Suprapubic skin (tissue), 4 donors: ENCODE results near the gene TCF12. TPM values are rescaled to one million over a fixed set of nuclear protein-coding genes. Genes with fewer than 3 reads are reported as not detected.
A peak's percentile ranks its signal among the peaks of the same experiment; 100 is the strongest.

Experiments
- DNase-seq, 2 donors: peaks; one replicate each; pipeline ENCODE4 v3.0.0-alpha.2; 2019; ENCODE audit warnings: low spot score in 2 of 2
- H3K27ac ChIP-seq: fragments of 200-600 bp; sonication (generic); one replicate; pipeline ENCODE4 v1.5.1; 2019
- H3K27me3 ChIP-seq: fragments of 200-600 bp; sonication (generic); one replicate; pipeline ENCODE4 v1.5.1; 2019
- H3K36me3 ChIP-seq: fragments of 200-600 bp; sonication (generic); one replicate; pipeline ENCODE4 v1.5.1; 2019
- H3K4me1 ChIP-seq: fragments of 200-600 bp; sonication (generic); one replicate; pipeline ENCODE4 v1.5.1; 2019
- H3K4me3 ChIP-seq: fragments of 200-600 bp; sonication (generic); one replicate; pipeline ENCODE4 v1.5.1; 2019; ENCODE audit warnings: mild to moderate bottlenecking
- H3K9me3 ChIP-seq: fragments of 200-600 bp; sonication (generic); one replicate; pipeline ENCODE4 v1.5.1; 2019
- EP300 ChIP-seq: sonication (generic); formaldehyde crosslinking; IDR thresholded peaks from one replicate; pipeline ENCODE4 v1.6.1; 2017; ENCODE audit warnings: antibody characterized with exemption
- POLR2A ChIP-seq, 2 donors: fragments of 450-650 bp; IDR thresholded peaks; one replicate each; pipeline ENCODE4 v1.6.1; 2017; ENCODE audit warnings: antibody characterized with exemption in 2 of 2, mild to moderate bottlenecking in 2 of 2, moderate library complexity in 2 of 2
- POLR2AphosphoS5 ChIP-seq, 3 donors: sonication (generic); formaldehyde crosslinking; IDR thresholded peaks; one replicate each; pipeline ENCODE4 v1.6.1; 2017; ENCODE audit warnings: antibody characterized with exemption in 3 of 3
- WGBS: methylation state at CpG from one replicate; pipeline ENCODE4 v1.1.5; 2018; 5-methylcytosine and 5-hydroxymethylcytosine counted together
- total RNA-seq, 4 donors: library from RNA; depleted of rRNA; stranded (reverse); fragments of >200 nt; gene quantifications; one replicate each; pipeline ENCODE4 v1.1.0, GENCODE V29; 2016
- TF ChIP-seq, protein P1 (sequence below), 2 donors: fragments of 200-600 bp in 1 of 2; fragments of 450-650 bp in 1 of 2; sonication (generic) in 1 of 2; IDR thresholded peaks; one replicate each; pipeline ENCODE4 v1.5.1; 2016 to 2019; ENCODE audit warnings: antibody characterized with exemption in 2 of 2, mild to moderate bottlenecking in 1 of 2, moderate library complexity in 1 of 2

The TCF12 gene
- total RNA-seq, 4 donors from 2014 or later, result 91.3 to 118 (median 105) TPM

DNA sequence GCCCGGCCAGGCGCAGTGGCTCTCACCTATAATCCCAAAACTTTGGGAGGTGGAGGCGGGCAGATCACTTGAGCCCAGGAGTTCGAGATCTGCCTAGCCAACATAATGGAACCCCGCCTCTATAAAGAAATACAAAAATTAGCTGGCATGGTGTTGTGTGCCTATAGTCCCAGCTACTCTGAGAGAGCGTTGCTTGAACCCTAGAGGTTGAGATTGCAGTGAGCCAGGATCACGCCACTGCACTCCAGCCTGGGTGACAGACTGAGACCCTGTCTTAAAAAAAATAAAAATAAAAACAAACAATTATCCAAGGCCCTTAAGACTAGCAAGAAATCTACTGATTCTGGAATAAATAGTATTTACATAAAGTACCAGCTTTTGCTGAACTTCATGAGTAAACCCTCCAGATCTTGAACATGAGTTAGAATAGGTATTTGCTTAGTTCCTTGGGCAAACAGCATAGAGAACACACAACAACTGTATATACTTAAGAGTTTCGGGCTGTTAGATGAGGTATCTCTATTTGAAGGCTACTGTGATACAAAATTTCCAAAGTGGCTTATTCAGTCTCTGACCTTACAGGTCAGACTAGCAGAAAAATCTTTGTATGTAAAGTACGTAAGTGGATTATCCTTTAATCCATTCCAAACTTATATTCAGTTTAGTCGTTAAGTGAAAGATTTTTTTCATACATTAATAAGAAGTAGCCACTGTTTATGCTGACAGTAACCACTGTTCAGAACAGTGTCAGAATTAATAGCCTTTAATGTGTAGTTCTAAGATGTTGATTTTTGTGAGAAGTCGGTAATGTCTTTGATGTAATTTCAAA, 286.8 kb downstream of the TCF12 start:
- H3K27ac ChIP-seq, result no peak overlapping the region
- H3K36me3 ChIP-seq, result no peaks in the 10 kb centered on the region
- H3K4me1 ChIP-seq, result peaks cover 9% of the 10 kb centered on the region
- no peaks in the 10 kb centered on the region for H3K9me3 ChIP-seq
- WGBS, result 84% methylated on average over 11 of the region's 11 CpGs
- TF ChIP-seq, protein P1, sequence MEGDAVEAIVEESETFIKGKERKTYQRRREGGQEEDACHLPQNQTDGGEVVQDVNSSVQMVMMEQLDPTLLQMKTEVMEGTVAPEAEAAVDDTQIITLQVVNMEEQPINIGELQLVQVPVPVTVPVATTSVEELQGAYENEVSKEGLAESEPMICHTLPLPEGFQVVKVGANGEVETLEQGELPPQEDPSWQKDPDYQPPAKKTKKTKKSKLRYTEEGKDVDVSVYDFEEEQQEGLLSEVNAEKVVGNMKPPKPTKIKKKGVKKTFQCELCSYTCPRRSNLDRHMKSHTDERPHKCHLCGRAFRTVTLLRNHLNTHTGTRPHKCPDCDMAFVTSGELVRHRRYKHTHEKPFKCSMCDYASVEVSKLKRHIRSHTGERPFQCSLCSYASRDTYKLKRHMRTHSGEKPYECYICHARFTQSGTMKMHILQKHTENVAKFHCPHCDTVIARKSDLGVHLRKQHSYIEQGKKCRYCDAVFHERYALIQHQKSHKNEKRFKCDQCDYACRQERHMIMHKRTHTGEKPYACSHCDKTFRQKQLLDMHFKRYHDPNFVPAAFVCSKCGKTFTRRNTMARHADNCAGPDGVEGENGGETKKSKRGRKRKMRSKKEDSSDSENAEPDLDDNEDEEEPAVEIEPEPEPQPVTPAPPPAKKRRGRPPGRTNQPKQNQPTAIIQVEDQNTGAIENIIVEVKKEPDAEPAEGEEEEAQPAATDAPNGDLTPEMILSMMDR (IDR thresholded peaks at IDR 0.05), result no peak
- no peaks in the 10 kb centered on the region for H3K27me3 ChIP-seq
- no peak for DNase-seq
- no peak overlapping the region for H3K4me3 ChIP-seq

DNA sequence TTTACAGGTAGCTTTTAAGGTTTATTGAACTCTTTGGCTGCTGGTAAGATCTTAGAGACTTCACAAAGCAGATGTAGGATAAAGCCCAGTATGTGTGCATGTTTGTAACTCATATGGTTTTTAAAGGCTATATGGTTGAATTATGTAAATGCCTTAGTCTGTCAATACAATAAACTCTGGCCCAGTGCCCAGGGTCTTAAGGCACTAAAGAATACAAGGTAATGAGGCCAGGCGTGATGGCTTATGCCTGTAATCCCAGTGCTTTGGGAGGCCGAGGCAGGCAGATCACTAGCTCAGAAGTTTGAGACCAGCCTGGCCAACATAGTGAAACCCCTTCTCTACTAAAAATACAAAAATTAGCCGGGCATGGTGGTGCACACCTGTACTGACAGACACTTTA, 287.6 kb downstream of the TCF12 start:
- Histone ChIP-seq H3K9me3 (no peaks in the 10 kb centered on the region), H3K36me3 (no peaks in the 10 kb centered on the region), H3K27ac (no peak overlapping the region), H3K4me3 (no peak overlapping the region), H3K4me1 (peaks cover 8% of the 10 kb centered on the region), H3K27me3 (no peaks in the 10 kb centered on the region)
- 91% methylated on average over 3 of the region's 3 CpGs for WGBS
- no peak for DNase-seq
- no peak for TF ChIP-seq POLR2AphosphoS5 (IDR thresholded peaks at IDR 0.05)
- TF ChIP-seq, protein P1 (IDR thresholded peaks at IDR 0.05), result no peak
- no peak for TF ChIP-seq EP300
- TF ChIP-seq POLR2A (IDR thresholded peaks at IDR 0.05), result no peak

DNA sequence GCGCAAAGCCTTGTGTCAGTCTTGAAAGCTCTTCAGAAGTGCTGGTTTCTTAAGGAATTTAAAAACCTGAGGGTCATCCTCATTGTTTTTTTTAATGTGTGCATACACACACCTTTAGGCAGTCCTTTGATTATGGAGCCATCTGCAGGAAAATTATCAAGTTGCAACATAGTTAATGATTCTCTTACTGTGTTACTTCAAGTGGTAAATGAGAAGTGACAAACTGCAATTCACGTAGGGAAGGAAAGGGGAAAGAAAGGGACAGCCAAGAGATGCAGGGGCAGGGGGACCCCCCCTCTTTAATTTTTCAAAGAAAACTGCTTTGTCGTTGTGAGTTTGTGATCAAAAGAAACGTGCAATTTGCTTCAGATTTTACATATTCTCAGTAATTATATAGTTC, 295.4 kb downstream of the TCF12 start:
- no peak for DNase-seq
- no peak overlapping the region for H3K4me3 ChIP-seq
- no peaks in the 10 kb centered on the region for H3K9me3 ChIP-seq
- peaks cover 51% of the 10 kb centered on the region for H3K4me1 ChIP-seq
- WGBS, result 35% methylated on average over 4 of the region's 4 CpGs
- no peaks in the 10 kb centered on the region for H3K27me3 ChIP-seq
- TF ChIP-seq, protein P1 (IDR thresholded peaks at IDR 0.05), result peak; percentile 20 to 28
- TF ChIP-seq POLR2AphosphoS5 (IDR thresholded peaks at IDR 0.05) (no peak), POLR2A (IDR thresholded peaks at IDR 0.05) (no peak)
- H3K27ac ChIP-seq, result no peak overlapping the region
- H3K36me3 ChIP-seq, result no peaks in the 10 kb centered on the region

DNA sequence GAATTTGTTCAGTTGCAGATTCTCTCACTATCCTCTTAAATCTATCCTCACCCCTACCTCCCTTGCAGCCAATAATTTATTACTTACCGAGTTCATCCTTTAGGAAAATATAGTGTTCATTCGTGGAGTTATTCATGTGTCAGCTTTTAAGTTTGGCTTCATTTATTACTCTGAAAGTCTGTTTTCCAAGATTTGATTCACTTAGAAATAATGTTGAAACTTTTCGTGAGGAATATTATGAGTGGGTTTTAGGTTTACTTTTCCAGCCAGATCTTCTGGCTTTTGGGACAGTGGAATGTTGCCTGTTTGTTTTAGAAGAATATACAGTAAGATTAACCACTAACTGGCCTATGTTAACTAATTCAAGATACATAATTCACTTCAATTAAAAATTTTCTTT, 296.9 kb downstream of the TCF12 start:
- WGBS, result 28% methylated on average over 3 of the region's 3 CpGs
- no peak overlapping the region for H3K27ac ChIP-seq

DNA sequence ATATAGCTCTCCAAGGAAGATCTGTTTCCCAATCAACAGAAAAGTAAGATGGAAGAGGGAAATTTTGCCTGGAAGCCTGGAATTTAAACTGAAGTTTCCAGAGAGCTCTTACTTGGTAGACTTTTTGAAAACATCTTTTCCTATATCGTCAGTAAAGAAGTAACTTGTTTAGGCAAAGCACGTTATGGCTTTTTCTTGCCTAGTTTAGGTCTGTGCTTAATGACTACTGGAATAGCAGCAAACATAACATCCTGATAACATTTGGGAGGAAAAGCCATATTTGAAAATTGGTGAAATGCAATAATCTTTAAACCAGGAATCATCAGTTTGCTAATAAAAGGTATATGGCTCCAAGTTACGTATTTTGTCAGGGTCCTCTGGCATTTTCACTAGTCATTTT, 297.4 kb downstream of the TCF12 start:
- Histone ChIP-seq H3K27ac (peak overlapping the region; percentile 17), H3K4me1 (peaks cover 55% of the 10 kb centered on the region), H3K27me3 (no peaks in the 10 kb centered on the region), H3K36me3 (no peaks in the 10 kb centered on the region), H3K4me3 (no peak overlapping the region), H3K9me3 (no peaks in the 10 kb centered on the region)
- no peak for DNase-seq
- WGBS, result 45% methylated on average over 3 of the region's 3 CpGs
- TF ChIP-seq EP300 (no peak), POLR2AphosphoS5 (IDR thresholded peaks at IDR 0.05) (no peak), POLR2A (IDR thresholded peaks at IDR 0.05) (no peak)
- TF ChIP-seq, protein P1 (IDR thresholded peaks at IDR 0.05), result no peak

More for the DNA sequence above, 296.9 kb downstream of the TCF12 start:
- Histone ChIP-seq H3K36me3 (no peaks in the 10 kb centered on the region), H3K4me3 (no peak overlapping the region), H3K27me3 (no peaks in the 10 kb centered on the region), H3K9me3 (no peaks in the 10 kb centered on the region), H3K4me1 (peaks cover 55% of the 10 kb centered on the region)
- no peak for TF ChIP-seq EP300
- TF ChIP-seq, protein P1 (IDR thresholded peaks at IDR 0.05), result no peak
- no peak for TF ChIP-seq POLR2A (IDR thresholded peaks at IDR 0.05)
- no peak for TF ChIP-seq POLR2AphosphoS5 (IDR thresholded peaks at IDR 0.05)
- DNase-seq, result no peak
